HEK293T (cell line): Measurements from ENCODE around the gene ZNF521.

ENCODE experiments used
- ARNT ChIP-seq: fragments of 450-650 bp; IDR thresholded peaks from 2 replicates; pipeline ENCODE4 v1.6.1; 2017; ENCODE audit warnings: mild to moderate bottlenecking
- CTBP1 ChIP-seq: fragments of 450-650 bp; IDR thresholded peaks from 2 replicates; pipeline ENCODE4 v1.6.1; 2016; ENCODE audit warnings: borderline replicate concordance
- ELF4 ChIP-seq: fragments of 450-650 bp; IDR thresholded peaks from 2 replicates; pipeline ENCODE4 v1.6.1; 2017; ENCODE audit warnings: antibody characterized with exemption
- HDGF ChIP-seq: fragments of 450-650 bp; IDR thresholded peaks from 2 replicates; pipeline ENCODE4 v1.6.1; 2017; ENCODE audit warnings: antibody characterized with exemption, borderline replicate concordance
- NFRKB ChIP-seq: fragments of 450-650 bp; IDR thresholded peaks from 2 replicates; pipeline ENCODE4 v1.6.1; 2016; ENCODE audit warnings: mild to moderate bottlenecking, moderate library complexity
- PKNOX1 ChIP-seq: fragments of 450-650 bp; IDR thresholded peaks from 2 replicates; pipeline ENCODE4 v1.6.1; 2016
- SP1 ChIP-seq: fragments of 450-650 bp; IDR thresholded peaks from 2 replicates; pipeline ENCODE4 v1.6.1; 2017
- SUZ12 ChIP-seq: fragments of 450-650 bp; IDR thresholded peaks from 2 replicates; pipeline ENCODE4 v1.6.1; 2016; ENCODE audit warnings: mild to moderate bottlenecking
- ZNF384 ChIP-seq: fragments of 450-650 bp; IDR thresholded peaks from 2 replicates; pipeline ENCODE4 v1.6.1; 2016

- no peak for TF ChIP-seq SP1
- TF ChIP-seq HDGF, result no peak
- TF ChIP-seq ARNT, result no peak
- no peak for TF ChIP-seq NFRKB
- TF ChIP-seq ELF4, result no peak
- no peak for TF ChIP-seq CTBP1
- TF ChIP-seq SUZ12, result no peak
- no peak for TF ChIP-seq PKNOX1
- no peak for TF ChIP-seq ZNF384
Measured at GRCh38 chr18:25334588-25334987, 17.4 kb downstream of the ZNF521 start.
